ENCODE data around the gene LBHD2. TPM values are rescaled to one million over a fixed set of nuclear protein-coding genes. Genes with fewer than 3 reads are reported as not detected.

Gene LBHD2
- total RNA-seq, 2 experiments from 2014 or later = not detected

DNA sequence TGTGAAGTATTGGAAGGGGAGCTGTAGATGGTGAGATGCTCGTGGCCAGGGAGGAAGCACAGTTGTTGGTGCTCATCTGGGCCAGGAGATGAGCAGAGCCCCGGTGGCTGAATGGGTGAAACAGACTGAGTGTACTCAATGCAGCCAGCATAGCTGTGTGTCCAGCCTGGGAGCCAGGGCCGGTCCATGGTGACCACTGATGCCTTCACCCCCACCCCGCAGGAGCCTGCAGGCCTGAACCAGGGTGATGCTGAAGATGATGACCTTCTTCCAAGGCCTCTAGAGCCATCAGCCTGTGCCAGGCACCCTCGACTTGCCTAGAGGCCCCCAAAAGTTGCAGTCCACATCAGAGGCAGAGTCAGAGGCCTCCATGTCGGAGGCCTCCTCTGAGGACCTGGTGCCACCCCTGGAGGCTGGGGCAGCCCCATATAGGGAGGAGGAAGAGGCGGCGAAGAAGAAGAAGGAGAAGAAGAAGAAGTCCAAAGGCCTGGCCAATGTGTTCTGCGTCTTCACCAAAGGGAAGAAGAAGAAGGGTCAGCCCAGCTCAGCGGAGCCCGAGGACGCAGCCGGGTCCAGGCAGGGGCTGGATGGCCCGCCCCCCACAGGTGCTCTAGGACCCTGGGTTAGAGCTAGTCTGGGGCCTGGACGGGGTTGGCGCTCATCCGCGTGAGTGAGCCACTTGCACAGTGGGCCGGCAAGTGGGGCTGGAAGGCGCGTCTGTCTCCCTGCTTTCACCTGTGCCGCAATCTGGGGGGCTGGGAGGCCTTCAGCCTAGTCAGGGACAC, 42.3 kb downstream of the LBHD2 start:
- POLR2A ChIA-PET = no interaction called here

DNA sequence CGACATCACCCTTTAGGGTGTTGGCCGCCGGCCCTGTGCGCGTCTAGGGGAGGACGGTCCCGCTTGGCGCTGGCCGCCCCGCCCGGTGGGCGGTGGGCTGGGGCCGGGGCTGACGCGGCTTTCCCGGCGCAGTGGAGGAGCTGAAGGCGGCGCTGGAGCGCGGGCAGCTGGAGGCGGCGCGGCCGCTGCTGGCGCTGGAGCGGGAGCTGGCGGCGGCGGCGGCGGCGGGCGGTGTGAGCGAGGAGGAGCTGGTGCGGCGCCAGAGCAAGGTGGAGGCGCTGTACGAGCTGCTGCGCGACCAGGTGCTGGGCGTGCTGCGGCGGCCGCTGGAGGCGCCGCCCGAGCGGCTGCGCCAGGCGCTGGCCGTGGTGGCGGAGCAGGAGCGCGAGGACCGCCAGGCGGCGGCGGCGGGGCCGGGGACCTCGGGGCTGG, 42.9 kb downstream of the LBHD2 start:
- ChIA-PET POLR2A (no interaction called here), CTCF (interaction anchor here (0.6 kb wide), 1 partner anchor 26 kb away, joined by 4 read pairs; no protein-coding TSS in a partner anchor)

More for the DNA sequence above, 42.3 kb downstream of the LBHD2 start:
- CTCF ChIA-PET = no interaction called here

GRCh38 chr14:103127356-103127755, 43.3 kb downstream of the LBHD2 start:
- ChIA-PET CTCF (interaction anchor here (0.6 kb wide), 2 partner anchors 26 to 129 kb away, joined by 3 to 4 read pairs; no protein-coding TSS in a partner anchor), POLR2A (no interaction called here)

DNA sequence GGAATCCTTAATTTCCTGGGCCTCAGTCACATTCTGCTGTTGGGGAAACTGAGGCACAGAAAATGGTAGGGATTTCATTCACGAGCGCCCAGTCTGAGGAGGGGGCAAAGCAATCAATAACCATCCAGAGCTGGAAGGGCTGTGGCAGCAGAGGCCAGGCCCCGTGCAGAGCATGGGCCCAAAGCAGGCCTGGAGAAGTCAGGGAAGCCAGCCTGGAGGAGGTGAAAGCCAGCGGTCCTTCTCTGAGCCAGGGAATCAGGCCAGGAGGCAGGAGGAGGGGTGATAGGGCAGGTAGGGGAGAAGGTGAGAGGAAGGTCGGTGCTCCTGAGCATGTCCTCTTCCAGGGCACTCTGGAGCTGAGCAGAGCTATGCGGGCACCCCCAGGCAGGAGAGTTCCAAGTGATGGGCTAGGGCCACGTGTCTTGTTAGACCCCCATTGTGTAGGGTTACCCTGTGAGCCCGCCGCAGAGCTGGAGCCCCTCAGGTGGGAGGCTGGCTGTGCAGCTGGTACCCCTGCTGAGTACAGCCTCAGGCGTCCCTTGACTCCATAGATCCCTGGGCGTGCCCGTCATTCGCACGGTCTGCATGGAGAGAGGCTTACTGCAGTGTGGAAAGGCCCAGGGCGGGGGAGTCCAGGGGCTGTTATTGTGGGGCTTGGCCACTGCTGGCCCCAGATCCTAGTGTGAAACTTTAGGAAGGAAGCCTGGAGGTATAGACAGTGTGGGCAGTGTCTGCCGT, 44.0 kb downstream of the LBHD2 start:
- ChIA-PET POLR2A (no interaction called here), CTCF (interaction anchor here (0.6 to 3.0 kb wide), 2 partner anchors 23 to 128 kb away, joined by 3 to 11 read pairs; no protein-coding TSS in a partner anchor)

DNA sequence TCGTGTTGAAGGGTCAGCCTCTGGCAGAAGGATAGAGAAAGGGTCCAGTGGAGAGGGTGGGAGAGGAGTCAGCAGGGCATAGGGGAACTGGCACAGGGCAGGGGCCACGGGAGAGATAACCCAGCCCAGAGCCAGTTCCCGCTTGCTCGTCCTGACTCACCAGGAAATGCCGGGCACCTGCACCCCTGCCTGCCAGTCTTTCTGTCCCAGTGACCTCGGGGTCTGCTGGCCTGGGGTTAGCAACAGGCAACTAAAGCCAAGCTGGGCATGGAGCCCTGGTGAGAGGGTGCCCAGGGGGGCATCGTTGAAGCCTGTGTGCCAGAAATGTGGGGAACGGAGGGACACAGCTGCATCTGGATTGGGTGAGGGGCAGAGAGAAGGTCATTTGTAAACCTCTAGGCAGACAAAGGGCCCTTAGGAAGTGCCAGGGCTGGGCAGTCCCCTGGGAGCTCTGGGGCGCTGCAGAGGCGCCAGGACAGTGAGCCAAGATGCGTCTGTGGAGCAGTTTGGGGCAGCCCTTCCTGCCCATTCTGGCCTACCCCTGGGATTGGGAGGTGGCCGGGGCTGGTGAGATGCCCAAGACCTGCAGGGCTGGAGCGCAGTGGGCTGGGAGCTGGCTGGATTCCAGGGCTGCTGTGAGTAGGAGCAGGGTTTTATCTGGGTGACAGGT, 44.8 kb downstream of the LBHD2 start:
- POLR2A ChIA-PET = no interaction called here
- CTCF ChIA-PET = interaction anchor here (3.0 kb wide), 1 partner anchor 24 kb away, joined by 11 read pairs; no protein-coding TSS in a partner anchor

GRCh38 chr14:103129301-103130016, 45.4 kb downstream of the LBHD2 start:
- ChIA-PET CTCF (interaction anchor here (1.0 to 3.0 kb wide), 2 partner anchors 25 to 115 kb away, joined by 3 to 11 read pairs; no protein-coding TSS in a partner anchor), POLR2A (no interaction called here)

GRCh38 chr14:103130017-103130764, 46.2 kb downstream of the LBHD2 start:
- CTCF ChIA-PET = interaction anchor here (1.0 to 3.0 kb wide), 2 partner anchors 25 to 115 kb away, joined by 3 to 11 read pairs; no protein-coding TSS in a partner anchor
- POLR2A ChIA-PET = no interaction called here

DNA sequence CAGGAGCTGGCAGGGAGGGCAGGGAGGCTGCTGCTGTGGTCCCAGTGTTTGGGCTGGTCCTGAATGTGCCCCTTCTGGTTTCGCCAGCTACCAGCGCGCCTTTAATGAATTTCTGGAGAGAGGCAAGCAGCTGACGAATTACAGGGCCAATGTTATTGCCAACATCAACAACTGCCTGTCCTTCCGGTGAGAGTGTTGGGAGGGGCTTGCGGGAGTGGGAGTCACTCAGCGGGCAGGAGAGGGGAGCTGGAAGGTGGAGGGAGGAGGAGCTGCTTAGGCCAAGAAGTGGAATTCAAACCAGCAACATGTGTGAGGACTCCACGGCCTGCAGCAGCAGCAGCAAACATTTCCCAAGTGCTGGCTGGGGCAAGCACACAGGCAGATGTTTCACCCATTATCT, 47.0 kb downstream of the LBHD2 start:
- POLR2A ChIA-PET = no interaction called here
- CTCF ChIA-PET = interaction anchor here (1.0 to 3.0 kb wide), 2 partner anchors 26 to 114 kb away, joined by 3 to 11 read pairs; no protein-coding TSS in a partner anchor

- ChIA-PET CTCF (no interaction called here), POLR2A (no interaction called here)
Measured at GRCh38 chr14:103131580-103131979, 47.6 kb downstream of the LBHD2 start.

GRCh38 chr14:103132381-103133209, 48.6 kb downstream of the LBHD2 start:
- POLR2A ChIA-PET = no interaction called here
- CTCF ChIA-PET = no interaction called here

DNA sequence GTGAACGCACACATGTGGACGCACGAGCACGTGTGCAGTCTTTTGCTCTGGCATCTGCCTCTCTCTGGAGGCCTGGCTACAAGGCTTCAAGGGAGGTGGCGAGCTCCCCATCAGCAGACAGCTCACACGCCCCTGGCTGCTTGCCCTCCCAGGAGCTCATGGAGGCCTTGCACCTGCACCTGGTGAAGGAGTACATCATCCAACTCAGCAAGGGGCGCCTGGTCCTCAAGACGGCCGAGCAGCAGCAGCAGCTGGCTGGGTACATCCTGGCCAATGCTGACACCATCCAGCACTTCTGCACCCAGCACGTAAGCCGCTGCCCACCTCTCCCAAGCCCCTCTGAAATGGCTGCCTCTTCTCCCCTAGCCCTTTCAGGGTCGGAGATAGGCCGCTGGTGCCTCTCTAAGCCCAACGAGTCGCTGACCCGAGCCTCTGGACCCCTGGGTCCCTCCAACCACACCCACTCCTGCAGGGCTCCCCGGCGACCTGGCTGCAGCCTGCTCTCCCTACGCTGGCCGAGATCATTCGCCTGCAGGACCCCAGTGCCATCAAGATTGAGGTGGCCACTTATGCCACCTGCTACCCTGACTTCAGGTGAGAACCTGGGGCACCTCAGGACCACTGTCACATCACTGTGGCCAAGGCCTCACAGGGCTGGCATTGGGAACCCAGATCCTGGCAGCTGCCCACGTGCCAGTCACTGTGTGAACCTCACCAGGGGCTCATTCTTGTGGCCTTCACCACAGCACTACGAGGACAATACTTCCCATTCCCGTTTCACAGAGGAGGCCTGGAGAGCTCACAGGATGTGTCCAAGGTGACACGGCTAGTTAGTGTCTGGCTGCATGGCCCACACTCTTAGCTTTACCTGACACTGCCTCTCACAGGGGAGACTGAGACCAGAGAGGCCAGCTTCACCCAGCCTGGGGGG, 49.5 kb downstream of the LBHD2 start:
- ChIA-PET POLR2A (no interaction called here), CTCF (no interaction called here)

- POLR2A ChIA-PET = no interaction called here
Measured at GRCh38 chr14:103134405-103134804, 50.4 kb downstream of the LBHD2 start.

DNA sequence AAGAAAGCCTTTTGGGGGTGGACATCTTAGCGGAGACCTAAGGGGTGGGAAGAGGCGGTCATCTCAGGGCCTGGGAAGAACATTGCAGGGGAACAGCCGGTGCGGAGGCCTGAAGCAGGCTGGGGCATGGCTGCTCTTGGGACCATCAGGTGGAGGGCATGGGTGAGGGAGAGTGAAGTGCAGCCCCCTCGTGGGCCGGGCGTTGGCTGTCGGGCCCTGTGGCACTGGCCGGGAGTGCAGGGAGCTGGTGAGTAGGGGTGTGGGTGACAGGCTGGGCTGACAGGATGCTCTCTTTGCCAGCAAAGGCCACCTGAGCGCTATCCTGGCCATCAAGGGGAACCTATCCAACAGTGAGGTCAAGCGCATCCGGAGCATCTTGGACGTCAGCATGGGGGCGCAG, 50.9 kb downstream of the LBHD2 start:
- ChIA-PET CTCF (no interaction called here), POLR2A (no interaction called here)

More at GRCh38 chr14:103134405-103134804, 50.4 kb downstream of the LBHD2 start:
- CTCF ChIA-PET = no interaction called here

DNA sequence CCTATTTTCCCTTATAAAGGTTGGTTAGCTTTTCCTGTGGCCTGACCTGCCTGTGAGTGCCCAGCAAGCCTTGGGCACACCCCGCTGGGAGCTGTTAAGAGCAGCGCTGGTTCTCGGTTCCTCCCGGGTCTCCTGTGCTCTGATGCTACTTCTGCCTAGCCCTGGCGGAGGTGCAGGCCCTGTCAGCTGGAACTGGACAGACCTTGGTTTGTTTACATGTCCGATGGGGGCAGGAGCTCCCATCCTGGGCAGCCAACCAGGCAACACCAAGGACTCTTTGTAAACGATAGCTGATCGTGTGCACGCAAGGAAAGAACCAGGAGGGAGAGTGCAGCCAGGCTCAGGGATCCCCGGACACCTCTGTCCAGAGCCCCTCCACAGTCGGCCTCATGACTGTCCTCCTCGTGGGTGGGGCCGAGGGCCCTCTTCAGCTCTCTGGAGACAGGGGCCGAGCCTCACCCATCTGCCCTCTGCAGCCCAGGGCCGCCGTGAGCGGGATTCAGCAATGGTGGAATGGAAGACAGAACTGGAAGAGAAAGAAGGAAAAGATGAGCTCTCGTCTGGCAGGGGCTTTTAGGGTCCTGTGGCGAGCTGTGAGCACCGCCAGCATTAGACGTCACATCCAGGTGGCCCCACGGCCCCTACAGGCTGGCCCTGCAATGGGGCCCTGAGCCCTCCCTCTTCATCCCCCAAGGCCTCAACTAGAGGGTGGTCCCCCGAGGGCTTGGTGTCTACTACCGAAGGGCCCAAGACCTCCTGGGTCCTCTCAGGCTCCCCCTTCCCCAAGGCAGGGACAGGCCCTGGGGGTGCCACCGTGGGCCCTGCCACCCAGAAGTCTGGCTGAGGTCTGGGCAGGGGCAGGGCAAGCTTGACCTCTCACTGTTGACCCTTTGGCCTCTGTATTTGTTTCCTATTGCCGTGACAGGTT, 51.6 kb downstream of the LBHD2 start:
- ChIA-PET CTCF (no interaction called here), POLR2A (no interaction called here)

- CTCF ChIA-PET = interaction anchor here (0.6 kb wide), 1 partner anchor 658 kb away, joined by 3 read pairs; no protein-coding TSS in a partner anchor
- POLR2A ChIA-PET = no interaction called here
Measured at GRCh38 chr14:103136388-103137271, 52.6 kb downstream of the LBHD2 start.
